OCI-LY7 (cell line): ENCODE data around the gene MIA. TPM values are rescaled to one million over a fixed set of nuclear protein-coding genes. Genes with fewer than 3 reads are reported as not detected.

Experiments used
- BruUV-seq: library from RNA; stranded (reverse); fragments of 400-500 nt; replicated peaks from 2 replicates; lab custom pipeline; 2021; lab: Mats Ljungman, UMichigan
- CTCF ChIA-PET: fragments of 300-600 bp; sonication (Branson Sonifier 250); formaldehyde crosslinking; loops from one replicate; lab custom pipeline; 2022; ENCODE audit warnings: antibody characterized with exemption; ENCODE audit not compliant: unreplicated experiment; lab: Charles Lee
- POLR2A ChIA-PET: fragments of 300-600 bp; sonication (Branson Sonifier 250); formaldehyde crosslinking; loops from one replicate; lab custom pipeline; 2022; ENCODE audit warnings: antibody characterized with exemption; lab: Charles Lee
- DNase-seq: peaks from one replicate; pipeline ENCODE4 v3.0.0-alpha.2; 2015; ENCODE audit warnings: low spot score
- H2AFZ ChIP-seq: fragments of 200-600 bp; sonication (generic), shearing (Covaris generic); 2 replicates; pipeline ENCODE4 v1.6.1; 2014; ENCODE audit warnings: mild to moderate bottlenecking, antibody characterized with exemption, low read length, moderate library complexity
- H3K27ac ChIP-seq: fragments of 200-600 bp; sonication (generic); 2 replicates; pipeline ENCODE4 v1.5.1; 2014; ENCODE audit warnings: mixed run types, low read depth, mild to moderate bottlenecking, moderate library complexity, low read length, inconsistent platforms; ENCODE audit not compliant: poor library complexity, severe bottlenecking
- H3K36me3 ChIP-seq: fragments of 200-600 bp; sonication (generic); 2 replicates; pipeline ENCODE4 v1.6.1; 2014; ENCODE audit warnings: mild to moderate bottlenecking, antibody characterized with exemption, low read length, moderate library complexity, mixed read lengths; ENCODE audit not compliant: insufficient read depth
- H3K4me1 ChIP-seq: fragments of 200-600 bp; sonication (generic); 2 replicates; pipeline ENCODE4 v1.5.1; 2014; ENCODE audit warnings: mild to moderate bottlenecking, low read length; ENCODE audit not compliant: insufficient read depth, poor library complexity, severe bottlenecking
- H3K4me2 ChIP-seq: fragments of 200-600 bp; sonication (generic); 2 replicates; pipeline ENCODE4 v1.6.1; 2014; ENCODE audit warnings: mild to moderate bottlenecking, low read length
- H3K4me3 ChIP-seq: fragments of 200-600 bp; sonication (generic); 2 replicates; pipeline ENCODE4 v1.5.1; 2014; ENCODE audit warnings: mild to moderate bottlenecking, low read depth, low read length; ENCODE audit not compliant: poor library complexity, severe bottlenecking
- H3K79me2 ChIP-seq: fragments of 200-600 bp; sonication (generic); 2 replicates; pipeline ENCODE4 v1.6.1; 2016; ENCODE audit warnings: low read depth, mild to moderate bottlenecking, low read length, moderate library complexity, mixed read lengths; ENCODE audit not compliant: insufficient read depth
- H3K9me2 ChIP-seq: fragments of 200-600 bp; sonication (generic); 2 replicates; pipeline ENCODE4 v1.6.1; 2016; ENCODE audit warnings: mild to moderate bottlenecking, low read length, mixed read lengths; ENCODE audit not compliant: insufficient read depth
- H3K9me3 ChIP-seq: fragments of 200-600 bp; sonication (generic); 2 replicates; pipeline ENCODE4 v1.6.1; 2014; ENCODE audit warnings: mild to moderate bottlenecking, mixed run types, low read length, mixed read lengths
- H4K20me1 ChIP-seq: fragments of 200-600 bp; sonication (generic); 2 replicates; pipeline ENCODE4 v1.6.1; 2014; ENCODE audit warnings: mild to moderate bottlenecking, antibody characterized with exemption, low read length, moderate library complexity, mixed read lengths; ENCODE audit not compliant: insufficient read depth
- EZH2phosphoT487 ChIP-seq: fragments of 200-600 bp; sonication (generic); IDR thresholded peaks from 2 replicates; pipeline ENCODE4 v1.6.1; 2018; ENCODE audit warnings: low read depth, borderline replicate concordance, mild to moderate bottlenecking, mixed run types, antibody characterized with exemption, low read length, moderate library complexity, mixed read lengths
- intact Hi-C: fragments of 100-400 bp; cut with micrococcal nuclease; formaldehyde crosslinking; loops from one replicate; pipeline ENCODE4 v1.10.0; 2022; ENCODE audit not compliant: unreplicated experiment
- total RNA-seq, 2 experiments: library from RNA; depleted of rRNA in 1 of 2; stranded (reverse); fragments of >200 nt in 1 of 2; shearing (Covaris generic) in 1 of 2; gene quantifications; 2 replicates each; pipeline ENCODE4 v1.2.3, GENCODE V29; 2014 to 2022
- TF ChIP-seq, protein P1 (sequence below): fragments of 200-600 bp; sonication (generic); conservative IDR thresholded peaks from 2 replicates; pipeline ENCODE4 v1.5.1; 2014; ENCODE audit warnings: mild to moderate bottlenecking, antibody characterized with exemption, low read length, moderate library complexity, mixed read lengths

The MIA gene
- total RNA-seq, 2 experiments from 2014 or later = not detected

DNA sequence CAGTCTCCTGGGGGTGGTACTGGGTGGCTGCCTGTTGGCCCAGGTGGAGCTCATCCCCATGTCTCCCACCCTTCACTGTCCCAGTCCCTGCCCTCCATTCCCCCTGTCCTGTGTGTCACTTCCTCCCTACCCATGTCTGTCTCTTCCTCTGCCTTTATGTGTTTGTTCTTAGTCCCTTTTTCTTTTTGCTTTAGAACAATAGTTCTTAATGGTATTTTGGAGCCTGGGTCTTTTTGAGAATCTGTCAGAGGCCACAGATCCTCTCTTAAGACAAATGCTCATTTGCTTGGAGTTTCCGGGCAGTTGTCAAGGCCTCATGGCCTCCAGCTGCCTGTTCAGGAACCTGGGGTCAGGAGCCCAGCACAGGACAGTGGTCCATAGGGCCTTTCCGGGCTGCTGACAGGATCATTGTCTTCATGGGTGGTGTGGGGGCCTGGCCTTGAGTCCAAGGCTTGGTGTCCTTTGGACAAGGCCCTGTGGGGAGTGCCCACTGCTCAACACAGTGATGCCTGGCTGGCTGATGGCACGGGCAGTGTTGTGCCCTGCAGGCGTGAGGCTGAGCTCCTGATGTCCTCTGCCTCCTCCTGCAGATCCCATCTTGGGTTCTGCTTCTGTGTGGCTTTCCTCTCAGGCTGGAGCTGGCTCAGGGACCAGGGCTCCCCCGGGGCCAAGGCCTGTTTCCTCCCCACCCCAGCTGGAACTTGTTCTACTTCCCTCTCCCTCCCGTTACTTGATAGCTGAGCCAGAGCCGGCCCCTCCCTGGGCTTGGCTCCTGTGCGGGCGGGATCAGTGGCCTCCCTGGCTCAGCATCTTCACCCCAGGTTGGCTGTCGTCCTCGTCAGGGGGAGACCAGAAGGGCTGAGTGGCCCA is 27.2 kb downstream of the MIA start:
- H3K4me1 ChIP-seq = peaks cover 82% of the 10 kb centered on the region
- DNase-seq = peak; percentile 35
- H4K20me1 ChIP-seq = peaks cover 24% of the 10 kb centered on the region
- ChIA-PET POLR2A (interaction anchor here (0.9 to 1.3 kb wide), 2 partner anchors 24 to 25 kb away, joined by 3 to 4 read pairs; no protein-coding TSS in a partner anchor), CTCF (no interaction called here)
- no peak for TF ChIP-seq EZH2phosphoT487
- TF ChIP-seq, protein P1, sequence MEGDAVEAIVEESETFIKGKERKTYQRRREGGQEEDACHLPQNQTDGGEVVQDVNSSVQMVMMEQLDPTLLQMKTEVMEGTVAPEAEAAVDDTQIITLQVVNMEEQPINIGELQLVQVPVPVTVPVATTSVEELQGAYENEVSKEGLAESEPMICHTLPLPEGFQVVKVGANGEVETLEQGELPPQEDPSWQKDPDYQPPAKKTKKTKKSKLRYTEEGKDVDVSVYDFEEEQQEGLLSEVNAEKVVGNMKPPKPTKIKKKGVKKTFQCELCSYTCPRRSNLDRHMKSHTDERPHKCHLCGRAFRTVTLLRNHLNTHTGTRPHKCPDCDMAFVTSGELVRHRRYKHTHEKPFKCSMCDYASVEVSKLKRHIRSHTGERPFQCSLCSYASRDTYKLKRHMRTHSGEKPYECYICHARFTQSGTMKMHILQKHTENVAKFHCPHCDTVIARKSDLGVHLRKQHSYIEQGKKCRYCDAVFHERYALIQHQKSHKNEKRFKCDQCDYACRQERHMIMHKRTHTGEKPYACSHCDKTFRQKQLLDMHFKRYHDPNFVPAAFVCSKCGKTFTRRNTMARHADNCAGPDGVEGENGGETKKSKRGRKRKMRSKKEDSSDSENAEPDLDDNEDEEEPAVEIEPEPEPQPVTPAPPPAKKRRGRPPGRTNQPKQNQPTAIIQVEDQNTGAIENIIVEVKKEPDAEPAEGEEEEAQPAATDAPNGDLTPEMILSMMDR = no peak
- H3K27ac ChIP-seq = peak overlapping the region; percentile 81
- peak overlapping the region; percentile 99 for H3K4me3 ChIP-seq
- H3K9me3 ChIP-seq = no peaks in the 10 kb centered on the region
- peaks cover 72% of the 10 kb centered on the region for H3K79me2 ChIP-seq
- intact Hi-C loops = no loop called here
- peak overlapping the region; percentile 97 for H3K4me2 ChIP-seq
- peaks cover 71% of the 10 kb centered on the region for H3K36me3 ChIP-seq
- H3K9me2 ChIP-seq = no peaks in the 10 kb centered on the region
- no TSS peak for BruUV-seq
- no peak overlapping the region for H2AFZ ChIP-seq

DNA sequence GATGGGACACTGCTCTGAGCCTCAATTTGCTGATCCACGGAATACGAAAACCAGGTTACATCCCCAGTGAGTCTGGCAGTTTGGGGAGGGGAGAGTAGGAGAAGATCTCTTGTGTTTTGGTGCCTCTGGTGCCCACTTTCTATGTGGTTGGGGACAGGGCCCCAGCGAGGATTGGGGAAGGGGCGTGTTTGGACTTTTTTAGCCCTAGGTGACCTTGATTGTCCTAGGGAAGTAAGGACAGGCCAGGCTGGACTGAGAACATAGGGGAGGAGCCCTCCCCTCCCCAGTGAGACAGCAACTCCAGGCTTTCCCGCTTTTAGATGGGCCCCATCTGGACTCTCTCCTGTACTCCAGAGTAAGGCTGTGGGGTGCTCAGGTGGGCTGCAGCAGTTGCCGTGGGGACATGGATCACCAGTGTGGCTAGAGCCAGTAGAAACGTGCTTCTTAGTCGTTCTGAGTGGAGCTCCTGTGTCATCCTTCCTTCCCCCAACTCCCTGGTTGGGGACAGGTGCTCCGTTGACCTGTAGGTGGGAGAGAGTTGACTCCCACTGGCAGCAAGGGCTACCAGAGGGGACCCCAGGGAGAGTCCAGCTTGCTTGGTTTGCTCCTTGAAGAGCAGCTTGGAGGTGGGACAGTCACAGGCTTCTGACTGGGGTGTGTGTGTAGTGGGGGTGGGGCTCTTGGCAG is 28.0 kb downstream of the MIA start:
- H3K4me2 ChIP-seq = peak overlapping the region; percentile 97
- H3K4me3 ChIP-seq = peak overlapping the region; percentile 99

More for the DNA sequence above, 28.0 kb downstream of the MIA start:
- H4K20me1 ChIP-seq = peaks cover 27% of the 10 kb centered on the region
- peaks cover 72% of the 10 kb centered on the region for H3K79me2 ChIP-seq
- H3K9me3 ChIP-seq = no peaks in the 10 kb centered on the region
- H3K27ac ChIP-seq = peak overlapping the region; percentile 81
- peaks cover 74% of the 10 kb centered on the region for H3K4me1 ChIP-seq
- no peak overlapping the region for H2AFZ ChIP-seq
- TF ChIP-seq, protein P1 = no peak
- no peak for TF ChIP-seq EZH2phosphoT487
- no TSS peak for BruUV-seq
- no peak for DNase-seq
- CTCF ChIA-PET = interaction anchor here (0.6 kb wide), 1 partner anchor 25 kb away, joined by 3 read pairs; the partner anchor contains the start of gene RAB4B
- intact Hi-C loops = no loop called here
- peaks cover 78% of the 10 kb centered on the region for H3K36me3 ChIP-seq
- POLR2A ChIA-PET = interaction anchor here (0.9 kb wide), 1 partner anchor 54 kb away, joined by 3 read pairs; no protein-coding TSS in a partner anchor
- H3K9me2 ChIP-seq = no peaks in the 10 kb centered on the region
